HG03039 (cell line): ENCODE measurements around the gene SCN3B.

Source experiments
- ATAC-seq: cut with Tn5 transposase; IDR thresholded peaks from one replicate; pipeline ENCODE4 v1.9.1; 2021; ENCODE audit warnings: mild to moderate bottlenecking, moderate library complexity; ENCODE audit not compliant: unreplicated experiment

The SCN3B gene

DNA sequence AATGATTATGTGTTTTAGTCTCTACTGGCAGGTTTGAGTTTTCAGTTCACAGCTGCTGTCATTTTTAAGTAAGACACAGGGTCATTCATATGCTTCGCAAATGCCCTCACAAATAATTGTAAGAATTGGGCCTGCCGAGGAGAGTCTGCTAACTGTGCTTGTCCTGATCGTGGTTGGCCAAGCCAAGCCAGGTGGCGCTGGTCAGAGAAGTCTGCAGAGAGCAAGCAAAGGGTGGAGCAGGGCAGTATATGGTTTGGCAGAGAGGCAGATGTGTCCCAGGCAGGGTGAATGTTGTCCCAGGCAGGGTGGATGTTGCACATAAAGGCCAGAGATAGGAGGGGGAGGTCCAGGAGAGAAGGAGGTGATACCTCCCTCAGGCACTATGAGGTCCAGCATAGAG is 52.7 kb downstream of the SCN3B start:
- ATAC-seq: no peak

GRCh38 chr11:123601136-123601535 is 53.3 kb downstream of the SCN3B start:
- no peak for ATAC-seq

DNA sequence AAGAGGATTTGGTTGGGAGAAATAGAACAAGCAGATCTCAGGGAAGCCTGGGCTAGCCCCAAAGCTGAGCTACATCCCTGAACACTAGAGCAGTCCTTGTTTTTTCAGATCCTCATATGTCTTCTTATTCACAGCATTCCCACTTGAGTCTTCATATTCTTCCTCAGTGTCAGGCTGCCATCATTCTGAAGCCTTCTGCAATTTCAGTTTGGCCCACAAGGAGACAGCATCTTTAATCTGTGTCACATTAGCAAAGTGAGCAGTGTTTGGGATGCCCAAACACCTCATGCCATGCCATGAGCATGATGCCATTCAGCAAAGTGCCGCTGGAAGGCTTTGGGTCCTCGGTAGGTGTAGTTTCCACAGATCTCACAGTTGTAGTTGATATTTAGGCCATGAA is 56.6 kb downstream of the SCN3B start:
- ATAC-seq: no peak

GRCh38 chr11:123594921-123595320 is 59.5 kb downstream of the SCN3B start:
- no peak for ATAC-seq

- ATAC-seq: no peak
Measured at GRCh38 chr11:123594188-123594901, 60.1 kb downstream of the SCN3B start.

DNA sequence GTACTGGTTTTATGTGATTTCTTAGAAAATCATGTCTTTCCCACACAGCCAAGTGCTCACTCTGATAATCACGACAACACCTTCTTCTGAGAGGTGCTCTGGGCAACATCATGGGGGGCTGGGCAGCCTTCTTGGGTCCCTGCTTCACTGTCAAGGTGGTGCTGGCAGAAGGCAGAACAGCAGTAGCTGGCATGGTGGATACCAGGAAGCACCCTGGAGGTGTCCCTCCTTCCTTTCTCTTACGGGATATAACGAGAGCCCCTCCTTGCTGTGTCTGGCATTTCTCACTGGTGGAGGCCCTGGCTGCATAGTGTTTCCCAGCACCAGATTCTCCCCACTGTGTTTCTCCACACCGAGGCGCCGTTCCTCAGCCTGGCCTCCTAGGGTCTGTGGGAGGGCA is 60.9 kb downstream of the SCN3B start:
- no peak for ATAC-seq

DNA sequence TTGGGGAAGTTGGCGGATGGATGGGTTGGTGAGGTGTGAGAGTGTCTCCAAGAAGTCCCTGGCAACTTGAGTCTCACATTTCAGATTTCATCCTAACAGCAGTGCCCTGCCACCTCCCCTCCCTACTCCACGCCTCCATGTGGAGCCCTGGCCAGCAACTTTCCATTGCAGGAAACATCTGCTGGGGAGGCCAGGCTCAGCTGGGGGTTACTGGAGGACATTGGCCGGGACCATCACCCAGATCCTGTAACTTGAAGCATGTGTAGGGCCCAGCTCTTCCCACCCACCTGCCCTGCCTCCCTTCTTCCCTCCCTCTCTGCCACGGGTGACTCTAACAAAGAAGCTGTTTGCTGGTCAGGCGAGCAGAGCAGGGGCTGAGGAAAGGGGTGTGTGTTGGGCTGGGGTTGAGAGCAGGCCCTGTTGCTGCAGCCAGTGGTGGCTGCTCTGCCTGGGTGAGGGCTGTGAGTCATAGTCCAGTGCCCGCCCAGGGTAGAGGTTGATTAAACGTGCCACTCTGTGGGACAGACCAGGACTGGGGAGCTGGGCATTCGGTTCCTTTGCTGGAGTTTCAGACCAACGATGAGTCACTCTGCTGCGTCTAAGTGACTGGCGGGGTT is 64.0 kb downstream of the SCN3B start:
- ATAC-seq: no peak

GRCh38 chr11:123588864-123589262 is 65.6 kb downstream of the SCN3B start:
- ATAC-seq: no peak

GRCh38 chr11:123588117-123588863 is 66.1 kb downstream of the SCN3B start:
- no peak for ATAC-seq

DNA sequence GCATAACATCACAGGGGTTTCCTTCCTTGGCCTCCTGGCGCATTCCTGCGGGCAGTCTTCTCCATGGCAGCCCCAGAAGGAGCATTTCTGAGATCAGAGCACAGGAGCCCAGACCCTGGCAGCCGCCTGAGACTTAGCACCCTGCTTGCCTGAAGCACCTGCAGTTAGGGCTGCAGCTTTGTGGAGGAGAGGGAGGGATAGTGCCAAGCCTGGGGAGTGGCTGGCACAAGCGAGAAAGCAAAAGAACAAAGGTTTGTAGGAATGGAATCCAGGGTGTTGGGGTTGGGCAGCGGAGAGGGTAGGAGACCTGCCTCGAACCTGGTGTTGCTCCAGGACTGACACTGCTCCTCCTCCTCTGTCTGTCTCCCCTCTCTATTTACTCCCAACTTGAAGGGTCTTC is 66.9 kb downstream of the SCN3B start:
- no peak for ATAC-seq

- ATAC-seq: no peak
Measured at GRCh38 chr11:123587044-123587443, 67.4 kb downstream of the SCN3B start.

GRCh38 chr11:123586568-123586967 is 67.9 kb downstream of the SCN3B start:
- no peak for ATAC-seq

DNA sequence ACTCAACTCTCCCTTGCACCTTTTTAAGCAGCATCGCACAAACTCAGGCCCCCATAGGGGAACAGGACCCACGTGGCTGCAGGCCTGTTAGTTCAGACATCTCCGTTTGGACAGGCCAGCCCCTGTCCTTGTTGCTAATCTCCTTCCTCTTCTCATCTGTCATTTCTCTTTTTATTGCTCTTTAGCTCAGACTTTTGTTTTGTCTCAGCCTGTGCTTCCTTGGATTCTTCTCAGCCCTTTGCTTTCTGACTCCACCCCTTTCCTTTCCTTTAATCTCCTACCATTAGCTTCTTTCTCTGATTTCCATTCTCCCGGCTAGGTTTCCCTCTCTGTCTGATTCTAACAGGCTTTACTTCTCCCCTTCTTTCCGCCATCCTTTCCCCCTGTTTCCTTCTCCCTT is 68.7 kb downstream of the SCN3B start:
- no peak for ATAC-seq

GRCh38 chr11:123585206-123585605 is 69.2 kb downstream of the SCN3B start:
- no peak for ATAC-seq

DNA sequence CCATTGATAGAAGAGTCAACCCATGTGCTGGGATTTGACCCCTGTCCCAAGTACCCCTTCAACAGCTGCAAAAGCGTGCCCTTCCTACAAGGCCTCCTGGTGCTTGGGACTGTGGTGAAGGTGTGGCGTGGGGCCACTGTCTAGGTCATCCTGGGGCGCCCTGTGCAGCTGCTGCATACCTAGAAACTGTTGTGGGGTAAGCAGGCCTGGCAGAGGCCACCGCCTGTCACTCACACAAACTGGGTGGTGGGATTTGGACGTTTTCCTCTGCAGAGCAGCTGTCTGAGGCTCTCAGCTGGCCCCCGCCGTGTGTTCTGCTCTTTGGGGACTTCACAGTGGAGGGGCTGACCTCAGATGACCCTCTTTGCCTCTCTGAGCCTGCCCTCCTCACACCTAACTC is 69.7 kb downstream of the SCN3B start:
- ATAC-seq: no peak

- no peak for ATAC-seq
Measured at GRCh38 chr11:123584186-123584585, 70.2 kb downstream of the SCN3B start.

- no peak for ATAC-seq
Measured at GRCh38 chr11:123582992-123583504, 71.4 kb downstream of the SCN3B start.

DNA sequence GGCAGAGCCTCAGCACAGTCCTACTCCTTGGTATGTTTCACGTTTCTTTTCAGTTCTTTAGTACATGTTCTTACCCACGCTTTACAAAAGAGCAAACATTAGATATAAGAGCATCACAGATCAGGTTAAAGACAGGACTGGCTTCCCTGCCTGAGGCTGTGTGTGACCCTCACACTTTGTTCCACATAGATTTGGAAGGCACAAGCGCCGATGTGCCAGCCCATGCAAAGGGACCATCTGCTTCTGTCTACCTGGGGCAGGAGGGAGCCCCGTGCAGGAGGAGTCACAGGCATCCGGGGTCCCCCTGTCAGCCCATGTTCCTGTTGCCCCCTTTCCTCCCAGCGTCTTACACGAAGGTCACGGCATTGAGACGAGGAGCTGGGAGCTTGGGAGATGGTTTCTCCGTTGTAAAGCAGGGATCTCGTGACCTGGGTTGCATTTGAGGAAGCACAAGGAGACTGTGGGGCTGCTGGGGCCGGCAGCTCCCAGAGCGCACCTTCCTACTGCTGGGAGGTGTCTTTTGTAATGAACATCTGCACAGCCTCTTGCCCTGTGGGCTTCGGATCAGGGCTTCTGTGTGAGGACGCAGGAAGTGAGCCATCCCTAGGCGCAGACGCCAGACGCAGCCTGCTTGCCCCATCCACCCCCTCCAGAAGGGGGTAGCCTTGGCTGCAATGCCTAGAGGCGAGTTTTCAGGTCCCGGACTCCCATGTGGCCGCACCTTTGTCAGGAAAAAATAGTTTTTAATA is 72.6 kb downstream of the SCN3B start:
- ATAC-seq: no peak

GRCh38 chr11:123580557-123581275 is 73.7 kb downstream of the SCN3B start:
- ATAC-seq: peak; percentile 60

- no peak for ATAC-seq
Measured at GRCh38 chr11:123580137-123580536, 74.3 kb downstream of the SCN3B start.

GRCh38 chr11:123579482-123579812 is 75.0 kb downstream of the SCN3B start:
- ATAC-seq: no peak
